AG04450 (cell line): ENCODE data around the gene DLK2. TPM values are rescaled to one million over a fixed set of nuclear protein-coding genes. Genes with fewer than 3 reads are reported as not detected.

Experiments
- CTCF ChIA-PET: fragments of 300-600, 350-600 bp; formaldehyde crosslinking; extraction: SDS; loops from one replicate; lab custom pipeline; 2022; ENCODE audit warnings: antibody characterized with exemption, inconsistent platforms; lab: Charles Lee
- POLR2A ChIA-PET: fragments of 350-600 bp; formaldehyde crosslinking; extraction: SDS; loops from one replicate; lab custom pipeline; 2021; ENCODE audit warnings: antibody characterized with exemption, inconsistent platforms; lab: Yijun Ruan, JAX
- DNase-seq: peaks from one replicate; pipeline ENCODE4 v3.0.0-alpha.2; 2011; ENCODE audit warnings: low read depth, low spot score
- H3K27ac ChIP-seq: one replicate; pipeline ENCODE4 v1.5.1; 2012; ENCODE audit warnings: low read depth, low read length, control low read depth
- H3K27me3 ChIP-seq: one replicate; pipeline ENCODE4 v1.6.0; 2012; ENCODE audit warnings: low read length; ENCODE audit not compliant: control insufficient read depth, insufficient read depth
- H3K4me3 ChIP-seq: 2 replicates; pipeline ENCODE4 v1.5.1; 2011; ENCODE audit warnings: mild to moderate bottlenecking, low read depth, low read length, control low read depth
- H3K9me3 ChIP-seq: 2 replicates; pipeline ENCODE4 v1.5.1; 2012; ENCODE audit warnings: low read length; ENCODE audit not compliant: control insufficient read depth, insufficient read depth
- CTCF ChIP-seq: IDR thresholded peaks from 2 replicates; pipeline ENCODE4 v1.5.1; 2011; ENCODE audit warnings: low read depth, low read length, control low read depth, inconsistent platforms
- polyA plus RNA-seq: library from polyadenylated mRNA; depleted of rRNA; stranded (reverse); fragments of >200 nt; gene quantifications from 2 replicates; pipeline ENCODE4 v1.2.3, GENCODE V29; 2011

Gene DLK2
- polyA plus RNA-seq, 1 experiment = 0.62 TPM

GRCh38 chr6:43478008-43478372 is 22.6 kb upstream of the DLK2 start:
- Histone ChIP-seq H3K9me3 (no peaks in the 10 kb centered on the region), H3K4me3 (peak overlapping the region; percentile 80), H3K27me3 (no peaks in the 10 kb centered on the region), H3K27ac (peak overlapping the region; percentile 61)
- ChIA-PET POLR2A (interaction anchor here (0.7 to 1.6 kb wide), 5 partner anchors 13 to 28 kb away, joined by 3 to 6 read pairs (median 3); no protein-coding TSS in a partner anchor), CTCF (interaction anchor here (1.2 to 1.5 kb wide), 2 partner anchors 214 to 249 kb away, joined by 3 to 4 read pairs; partner anchors contain the start of gene DNPH1)
- TF ChIP-seq CTCF = no peak
- DNase-seq = no peak

GRCh38 chr6:43477235-43478007 is 22.1 kb upstream of the DLK2 start, which contains the start of gene TJAP1:
Gene TJAP1, plus strand, starts transcription at chr6:43477570. Its CDS starts 21,432 bp downstream, at chr6:43499002.
- CTCF ChIA-PET = interaction anchor here (0.6 to 1.5 kb wide), 6 partner anchors 17 to 248 kb away, joined by 3 to 4 read pairs (median 3); partner anchors contain the start of gene DNPH1
- no peak for TF ChIP-seq CTCF
- DNase-seq = peak; percentile 53

GRCh38 chr6:43476746-43477145 is 21.4 kb upstream of the DLK2 start:
- peak overlapping the region; percentile 51 for H3K4me3 ChIP-seq
- ChIA-PET CTCF (interaction anchor here (0.5 to 1.5 kb wide), 5 partner anchors 18 to 213 kb away, joined by 3 read pairs; no protein-coding TSS in a partner anchor), POLR2A (interaction anchor here (0.7 to 1.6 kb wide), 4 partner anchors 17 to 155 kb away, joined by 3 to 7 read pairs (median 4); no protein-coding TSS in a partner anchor)
- TF ChIP-seq CTCF = no peak
- no peaks in the 10 kb centered on the region for H3K9me3 ChIP-seq
- H3K27ac ChIP-seq = no peak overlapping the region
- no peaks in the 10 kb centered on the region for H3K27me3 ChIP-seq
- DNase-seq = no peak

More at GRCh38 chr6:43477235-43478007, 22.1 kb upstream of the DLK2 start, which contains the start of gene TJAP1:
- H3K27me3 ChIP-seq = no peaks in the 10 kb centered on the region
- peak within 1 kb of the TSS; percentile 61 for H3K27ac ChIP-seq
- POLR2A ChIA-PET = interaction anchor here (0.6 to 1.6 kb wide), 8 partner anchors 9 to 156 kb away, joined by 3 to 8 read pairs (median 4); no protein-coding TSS in a partner anchor
- peak within 1 kb of the TSS; percentile 80 for H3K4me3 ChIP-seq
- H3K9me3 ChIP-seq = no peaks in the 10 kb centered on the region

GRCh38 chr6:43475516-43475915 is 20.2 kb upstream of the DLK2 start:
- POLR2A ChIA-PET = no interaction called here
- Histone ChIP-seq H3K27ac (no peak overlapping the region), H3K4me3 (no peak overlapping the region), H3K27me3 (no peaks in the 10 kb centered on the region), H3K9me3 (no peaks in the 10 kb centered on the region)
- DNase-seq = no peak
- CTCF ChIA-PET = no interaction called here
- TF ChIP-seq CTCF = no peak

- DNase-seq = no peak
- Histone ChIP-seq H3K4me3 (no peak overlapping the region), H3K9me3 (no peaks in the 10 kb centered on the region), H3K27ac (no peak overlapping the region), H3K27me3 (no peaks in the 10 kb centered on the region)
- ChIA-PET POLR2A (no interaction called here), CTCF (no interaction called here)
- no peak for TF ChIP-seq CTCF
These were observed 17.2 kb upstream of the DLK2 start for GRCh38 chr6:43472515-43472914.
